ENCODE results near the gene RBPMS2.

The RBPMS2 gene

GRCh38 chr15:64705006-64705405, 70.4 kb downstream of the RBPMS2 start:
- DNase-seq (ENCODE audit: low read depth): no peak
- no peak for TF ChIP-seq CTCF (IDR thresholded peaks at IDR 0.05; ENCODE audit: control insufficient read depth, insufficient read depth, low read depth, low read length, missing control alignments)
- H3K4me3 ChIP-seq (ENCODE audit: control insufficient read depth, low read depth, low read length): no peak overlapping the region

GRCh38 chr15:64703632-64703959, 71.8 kb downstream of the RBPMS2 start:
- DNase-seq (ENCODE audit: low read depth): no peak
- H3K4me3 ChIP-seq (ENCODE audit: control insufficient read depth, low read depth, low read length): peak overlapping the region; percentile 91
- no peak for TF ChIP-seq CTCF (IDR thresholded peaks at IDR 0.05; ENCODE audit: control insufficient read depth, insufficient read depth, low read depth, low read length, missing control alignments)

- H3K4me3 ChIP-seq (ENCODE audit: control insufficient read depth, low read depth, low read length): peak overlapping the region; percentile 91
- no peak for DNase-seq (ENCODE audit: low read depth)
- TF ChIP-seq CTCF (IDR thresholded peaks at IDR 0.05; ENCODE audit: control insufficient read depth, insufficient read depth, low read depth, low read length, missing control alignments): no peak
Observed at GRCh38 chr15:64702816-64703631, 72.4 kb downstream of the RBPMS2 start.

GRCh38 chr15:64701482-64702184, 73.8 kb downstream of the RBPMS2 start:
- no peak for TF ChIP-seq CTCF (IDR thresholded peaks at IDR 0.05; ENCODE audit: control insufficient read depth, insufficient read depth, low read depth, low read length, missing control alignments)
- DNase-seq (ENCODE audit: low read depth): no peak
- peak overlapping the region; percentile 91 for H3K4me3 ChIP-seq (ENCODE audit: control insufficient read depth, low read depth, low read length)

- TF ChIP-seq CTCF (IDR thresholded peaks at IDR 0.05; ENCODE audit: control insufficient read depth, insufficient read depth, low read depth, low read length, missing control alignments): no peak
- H3K4me3 ChIP-seq (ENCODE audit: control insufficient read depth, low read depth, low read length): no peak overlapping the region
- DNase-seq (ENCODE audit: low read depth): no peak
Observed at GRCh38 chr15:64701051-64701450, 74.3 kb downstream of the RBPMS2 start.

GRCh38 chr15:64699751-64700388, 75.5 kb downstream of the RBPMS2 start:
- H3K4me3 ChIP-seq (ENCODE audit: control insufficient read depth, low read depth, low read length): no peak overlapping the region
- no peak for TF ChIP-seq CTCF (IDR thresholded peaks at IDR 0.05; ENCODE audit: control insufficient read depth, insufficient read depth, low read depth, low read length, missing control alignments)
- no peak for DNase-seq (ENCODE audit: low read depth)

All from AG09309 (cell line).